Natural killer cell (primary cell): ENCODE data around the gene EPS15. TPM values are rescaled to one million over a fixed set of nuclear protein-coding genes. Genes with fewer than 3 reads are reported as not detected.

Experiments used
- ATAC-seq, 3 donors: fragments of 150-1000 bp in 2 of 3; fragments of 200-7000 bp in 1 of 3; cut with Tn5 transposase; 1 replicate in 1 of 3; 2 replicates in 2 of 3; pipeline ENCODE4 v1.10.0; 2021; ENCODE audit warnings: mild to moderate bottlenecking in 2 of 3, moderate library complexity in 2 of 3
- DNase-seq, 2 donors: peaks; one replicate each; pipeline versions ENCODE4 v3.0.0 to v3.0.0-alpha.2; 2013 to 2021; ENCODE audit warnings: mixed read lengths in 1 of 2
- H3K27ac ChIP-seq: one replicate; pipeline ENCODE4 v1.5.1; 2013; ENCODE audit warnings: mild to moderate bottlenecking, low read length
- H3K27me3 ChIP-seq: one replicate; pipeline ENCODE4 v1.6.1; 2013; ENCODE audit warnings: low read length; ENCODE audit not compliant: control insufficient read depth, insufficient read depth
- H3K36me3 ChIP-seq: one replicate; pipeline ENCODE4 v1.6.1; 2013; ENCODE audit warnings: low read length; ENCODE audit not compliant: control insufficient read depth, insufficient read depth
- H3K4me1 ChIP-seq: one replicate; pipeline ENCODE4 v1.6.1; 2013; ENCODE audit warnings: low read length; ENCODE audit not compliant: control insufficient read depth, insufficient read depth
- H3K4me3 ChIP-seq: one replicate; pipeline ENCODE4 v1.5.1; 2013; ENCODE audit warnings: low read length
- H3K9me3 ChIP-seq: one replicate; pipeline ENCODE4 v1.6.1; 2013; ENCODE audit warnings: low read length; ENCODE audit not compliant: control insufficient read depth, insufficient read depth
- H3K27ac Mint-ChIP-seq, 2 donors: one replicate each; pipeline ENCODE4 v1.8.0; 2022; ENCODE audit warnings: mild to moderate bottlenecking in 2 of 2, mixed read lengths in 2 of 2, moderate library complexity in 1 of 2
- H3K27me3 Mint-ChIP-seq, 2 donors: one replicate each; pipeline ENCODE4 v1.8.0; 2022; ENCODE audit warnings: low read depth in 2 of 2, mixed read lengths in 2 of 2
- H3K36me3 Mint-ChIP-seq: one replicate; pipeline ENCODE4 v1.8.0; 2022; ENCODE audit warnings: mixed read lengths
- H3K4me1 Mint-ChIP-seq, 2 donors: one replicate each; pipeline ENCODE4 v1.8.0; 2022; ENCODE audit warnings: mixed read lengths in 2 of 2
- H3K4me3 Mint-ChIP-seq: one replicate; pipeline ENCODE4 v1.8.0; 2022; ENCODE audit warnings: mild to moderate bottlenecking, moderate library complexity, mixed read lengths
- H3K9me3 Mint-ChIP-seq, 2 donors: one replicate each; pipeline ENCODE4 v1.8.0; 2022; ENCODE audit warnings: mixed read lengths in 2 of 2
- CTCF ChIP-seq: fragments of 200-600 bp; IDR thresholded peaks from one replicate; pipeline ENCODE4 v1.8.0; 2022; ENCODE audit warnings: antibody characterized with exemption
- WGBS: methylation state at CpG from one replicate; pipeline ENCODE4 v1.1.7; 2013; ENCODE audit warnings: missing lambda C conversion rate; ENCODE audit not compliant: insufficient coverage; 5-methylcytosine and 5-hydroxymethylcytosine counted together
- intact Hi-C: fragments of 100-400 bp; cut with micrococcal nuclease; formaldehyde crosslinking; loops from one replicate; pipeline ENCODE4 v1.14.2; 2022
- total RNA-seq, 4 donors: library from RNA; stranded (reverse); fragments of 120-200 nt in 1 of 4; gene quantifications; one replicate each; pipeline versions ENCODE4 v1.2.3 to v1.2.4, GENCODE V29; 2013 to 2022

The EPS15 gene
- total RNA-seq, 3 donors from 2014 or later (not counting 1 experiment from before 2014, with no cell fraction given) = 92.7 to 127 (median 93.5) TPM

GRCh38 chr1:51349862-51350261 lies 169.2 kb downstream of the EPS15 start:
- Mint-ChIP-seq H3K27ac (no peak overlapping the region), H3K36me3 (no peaks in the 10 kb centered on the region), H3K27me3 (peaks cover 6 to 15% of the 10 kb centered on the region in 2 donors), H3K9me3 (no peaks in the 10 kb centered on the region), H3K4me3 (no peak overlapping the region), H3K4me1 (peaks cover 0 to 5% of the 10 kb centered on the region in 2 donors)
- no peak for TF ChIP-seq CTCF
- H3K27ac ChIP-seq = no peak overlapping the region
- ATAC-seq = no peak
- 96% methylated on average over 3 of the region's 3 CpGs for WGBS
- peaks cover 3% of the 10 kb centered on the region for H3K4me1 ChIP-seq
- no peak overlapping the region for H3K4me3 ChIP-seq
- no peak for DNase-seq
- H3K27me3 ChIP-seq = peaks cover 9% of the 10 kb centered on the region
- H3K36me3 ChIP-seq = peaks cover 12% of the 10 kb centered on the region
- intact Hi-C loops = no loop called here
- no peaks in the 10 kb centered on the region for H3K9me3 ChIP-seq

- Mint-ChIP-seq H3K4me3 (no peak overlapping the region), H3K36me3 (no peaks in the 10 kb centered on the region), H3K4me1 (peaks cover 0 to 5% of the 10 kb centered on the region in 2 donors), H3K9me3 (no peaks in the 10 kb centered on the region), H3K27me3 (peaks cover 17 to 27% of the 10 kb centered on the region in 2 donors), H3K27ac (no peak overlapping the region)
- no peak overlapping the region for H3K27ac ChIP-seq
- no peak for TF ChIP-seq CTCF
- H3K9me3 ChIP-seq = no peaks in the 10 kb centered on the region
- intact Hi-C loops = no loop called here
- no peak overlapping the region for H3K4me3 ChIP-seq
- peaks cover 22% of the 10 kb centered on the region for H3K27me3 ChIP-seq
- ATAC-seq (no peak), DNase-seq (no peak)
- peaks cover 8% of the 10 kb centered on the region for H3K4me1 ChIP-seq
- no peaks in the 10 kb centered on the region for H3K36me3 ChIP-seq
Observed at GRCh38 chr1:51348147-51348527, 170.9 kb downstream of the EPS15 start.

- 97% methylated on average over 6 of the region's 6 CpGs for WGBS
- Histone ChIP-seq H3K27me3 (peaks cover 24% of the 10 kb centered on the region), H3K4me1 (peaks cover 8% of the 10 kb centered on the region), H3K36me3 (no peaks in the 10 kb centered on the region), H3K9me3 (no peaks in the 10 kb centered on the region), H3K4me3 (no peak overlapping the region), H3K27ac (no peak overlapping the region)
- Mint-ChIP-seq H3K4me1 (peaks cover 0 to 5% of the 10 kb centered on the region in 2 donors), H3K27me3 (peaks cover 22 to 33% of the 10 kb centered on the region in 2 donors), H3K9me3 (no peaks in the 10 kb centered on the region), H3K27ac (no peak overlapping the region), H3K36me3 (no peaks in the 10 kb centered on the region), H3K4me3 (no peak overlapping the region)
- no peak for DNase-seq
- ATAC-seq = no peak
- intact Hi-C loops = no loop called here
- TF ChIP-seq CTCF = no peak
Observed at GRCh38 chr1:51347398-51348146, 171.5 kb downstream of the EPS15 start.
